Ovary (tissue), 3 donors: ENCODE data around the gene FBXL16.

Source experiments
- EP300 ChIP-seq: sonication (generic); formaldehyde crosslinking; IDR thresholded peaks from one replicate; pipeline ENCODE4 v1.6.1; 2017; ENCODE audit warnings: antibody characterized with exemption
- POLR2A ChIP-seq: fragments of 450-650 bp; IDR thresholded peaks from one replicate; pipeline ENCODE4 v1.6.1; 2017; ENCODE audit warnings: antibody characterized with exemption, mild to moderate bottlenecking, moderate library complexity
- TF ChIP-seq, protein P1 (sequence below), 3 donors: fragments of 450-650 bp in 2 of 3; fragments of 200-600 bp in 1 of 3; IDR thresholded peaks; one replicate each; pipeline versions ENCODE4 v1.5.1 to v1.8.0; 2016 to 2022; ENCODE audit warnings: antibody characterized with exemption in 3 of 3, mild to moderate bottlenecking in 1 of 3
- donor health status: DM: no; HTN: no; CAD: no.

- TF ChIP-seq, protein P1, sequence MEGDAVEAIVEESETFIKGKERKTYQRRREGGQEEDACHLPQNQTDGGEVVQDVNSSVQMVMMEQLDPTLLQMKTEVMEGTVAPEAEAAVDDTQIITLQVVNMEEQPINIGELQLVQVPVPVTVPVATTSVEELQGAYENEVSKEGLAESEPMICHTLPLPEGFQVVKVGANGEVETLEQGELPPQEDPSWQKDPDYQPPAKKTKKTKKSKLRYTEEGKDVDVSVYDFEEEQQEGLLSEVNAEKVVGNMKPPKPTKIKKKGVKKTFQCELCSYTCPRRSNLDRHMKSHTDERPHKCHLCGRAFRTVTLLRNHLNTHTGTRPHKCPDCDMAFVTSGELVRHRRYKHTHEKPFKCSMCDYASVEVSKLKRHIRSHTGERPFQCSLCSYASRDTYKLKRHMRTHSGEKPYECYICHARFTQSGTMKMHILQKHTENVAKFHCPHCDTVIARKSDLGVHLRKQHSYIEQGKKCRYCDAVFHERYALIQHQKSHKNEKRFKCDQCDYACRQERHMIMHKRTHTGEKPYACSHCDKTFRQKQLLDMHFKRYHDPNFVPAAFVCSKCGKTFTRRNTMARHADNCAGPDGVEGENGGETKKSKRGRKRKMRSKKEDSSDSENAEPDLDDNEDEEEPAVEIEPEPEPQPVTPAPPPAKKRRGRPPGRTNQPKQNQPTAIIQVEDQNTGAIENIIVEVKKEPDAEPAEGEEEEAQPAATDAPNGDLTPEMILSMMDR (IDR thresholded peaks at IDR 0.05): no peak
- TF ChIP-seq EP300 (no peak), POLR2A (no peak)
Observed at GRCh38 chr16:739560-740458, 34.2 kb upstream of the FBXL16 start.
